ENCODE measurements around the gene C12orf56.

DNA sequence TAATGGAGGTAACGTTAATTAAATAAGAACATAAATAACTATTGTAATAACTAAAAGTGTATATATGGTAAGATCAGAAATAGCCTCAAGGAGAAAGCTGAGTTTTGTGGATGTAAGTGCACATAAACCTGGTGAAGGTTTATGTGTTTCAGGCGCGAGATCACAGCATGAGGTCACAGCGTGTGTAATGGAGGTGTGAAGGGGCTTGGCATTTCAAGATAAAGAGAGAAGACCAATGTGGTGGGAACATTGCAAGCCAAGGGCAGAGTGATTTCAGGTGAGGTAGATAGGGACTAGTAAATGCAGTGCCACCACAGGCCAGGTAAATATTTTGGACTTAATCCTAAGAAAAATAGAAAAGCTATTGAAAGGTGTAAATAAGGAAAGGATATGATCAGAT, 146.7 kb downstream of the C12orf56 start:
- TF ChIP-seq, protein P1, sequence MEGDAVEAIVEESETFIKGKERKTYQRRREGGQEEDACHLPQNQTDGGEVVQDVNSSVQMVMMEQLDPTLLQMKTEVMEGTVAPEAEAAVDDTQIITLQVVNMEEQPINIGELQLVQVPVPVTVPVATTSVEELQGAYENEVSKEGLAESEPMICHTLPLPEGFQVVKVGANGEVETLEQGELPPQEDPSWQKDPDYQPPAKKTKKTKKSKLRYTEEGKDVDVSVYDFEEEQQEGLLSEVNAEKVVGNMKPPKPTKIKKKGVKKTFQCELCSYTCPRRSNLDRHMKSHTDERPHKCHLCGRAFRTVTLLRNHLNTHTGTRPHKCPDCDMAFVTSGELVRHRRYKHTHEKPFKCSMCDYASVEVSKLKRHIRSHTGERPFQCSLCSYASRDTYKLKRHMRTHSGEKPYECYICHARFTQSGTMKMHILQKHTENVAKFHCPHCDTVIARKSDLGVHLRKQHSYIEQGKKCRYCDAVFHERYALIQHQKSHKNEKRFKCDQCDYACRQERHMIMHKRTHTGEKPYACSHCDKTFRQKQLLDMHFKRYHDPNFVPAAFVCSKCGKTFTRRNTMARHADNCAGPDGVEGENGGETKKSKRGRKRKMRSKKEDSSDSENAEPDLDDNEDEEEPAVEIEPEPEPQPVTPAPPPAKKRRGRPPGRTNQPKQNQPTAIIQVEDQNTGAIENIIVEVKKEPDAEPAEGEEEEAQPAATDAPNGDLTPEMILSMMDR (IDR thresholded peaks at IDR 0.05): no peak
- no peak for TF ChIP-seq ZFX (IDR thresholded peaks at IDR 0.05; ENCODE audit: borderline replicate concordance)

Data from 22Rv1 (cell line).